ENCODE data around the gene LGALS12. TPM values are rescaled to one million over a fixed set of nuclear protein-coding genes. Genes with fewer than 3 reads are reported as not detected.

The LGALS12 gene
- total RNA-seq, 4 donors from 2014 or later, result 30.2 to 230 (median 71.0) TPM

- TF ChIP-seq, protein P1, sequence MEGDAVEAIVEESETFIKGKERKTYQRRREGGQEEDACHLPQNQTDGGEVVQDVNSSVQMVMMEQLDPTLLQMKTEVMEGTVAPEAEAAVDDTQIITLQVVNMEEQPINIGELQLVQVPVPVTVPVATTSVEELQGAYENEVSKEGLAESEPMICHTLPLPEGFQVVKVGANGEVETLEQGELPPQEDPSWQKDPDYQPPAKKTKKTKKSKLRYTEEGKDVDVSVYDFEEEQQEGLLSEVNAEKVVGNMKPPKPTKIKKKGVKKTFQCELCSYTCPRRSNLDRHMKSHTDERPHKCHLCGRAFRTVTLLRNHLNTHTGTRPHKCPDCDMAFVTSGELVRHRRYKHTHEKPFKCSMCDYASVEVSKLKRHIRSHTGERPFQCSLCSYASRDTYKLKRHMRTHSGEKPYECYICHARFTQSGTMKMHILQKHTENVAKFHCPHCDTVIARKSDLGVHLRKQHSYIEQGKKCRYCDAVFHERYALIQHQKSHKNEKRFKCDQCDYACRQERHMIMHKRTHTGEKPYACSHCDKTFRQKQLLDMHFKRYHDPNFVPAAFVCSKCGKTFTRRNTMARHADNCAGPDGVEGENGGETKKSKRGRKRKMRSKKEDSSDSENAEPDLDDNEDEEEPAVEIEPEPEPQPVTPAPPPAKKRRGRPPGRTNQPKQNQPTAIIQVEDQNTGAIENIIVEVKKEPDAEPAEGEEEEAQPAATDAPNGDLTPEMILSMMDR (IDR thresholded peaks at IDR 0.05; ENCODE audit: low read depth), result no peak
Observed at GRCh38 chr11:63492441-63492840, 13.4 kb upstream of the LGALS12 start.

DNA sequence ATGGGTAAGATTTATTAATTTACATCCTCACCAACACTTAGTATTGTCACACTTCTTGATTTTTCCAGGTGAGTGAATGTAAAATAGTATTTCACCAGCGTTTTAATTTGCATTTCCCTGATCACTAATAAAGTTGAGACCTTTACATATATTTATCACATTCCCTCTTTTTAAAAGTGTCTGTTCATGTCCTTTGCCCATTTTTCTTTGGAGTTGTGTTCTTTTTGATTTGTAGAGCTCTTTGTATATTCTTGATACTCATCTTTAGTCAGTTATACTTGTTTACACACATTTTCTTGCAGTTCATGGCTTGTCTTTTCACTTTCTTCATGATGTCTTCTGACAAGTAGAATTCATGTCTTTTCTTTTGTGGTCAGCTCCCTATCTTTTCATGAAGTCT lies 12.8 kb upstream of the LGALS12 start:
- TF ChIP-seq, protein P1 (IDR thresholded peaks at IDR 0.05; ENCODE audit: low read depth), result no peak

DNA sequence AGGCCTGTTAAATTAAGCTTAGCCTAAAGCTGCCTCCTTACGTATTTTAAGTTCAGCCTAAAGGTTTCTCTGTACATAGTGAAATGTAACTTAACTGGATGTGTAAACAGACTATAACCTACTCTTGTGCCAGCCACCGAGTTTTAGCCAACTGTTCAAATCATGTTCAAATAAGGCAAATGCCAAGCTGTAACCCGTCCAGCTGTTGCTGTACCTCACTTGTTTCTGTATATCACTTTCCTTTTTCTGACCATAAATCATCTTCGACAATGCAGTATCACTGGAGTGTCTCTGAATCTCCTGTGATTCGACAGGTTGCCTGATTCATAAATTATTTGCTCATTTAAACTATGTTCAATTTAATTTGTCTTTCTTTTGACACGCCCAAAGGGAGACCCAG lies 10.9 kb upstream of the LGALS12 start:
- TF ChIP-seq, protein P1 (IDR thresholded peaks at IDR 0.05; ENCODE audit: low read depth), result no peak

GRCh38 chr11:63499874-63500273 lies 6.0 kb upstream of the LGALS12 start:
- TF ChIP-seq, protein P1 (IDR thresholded peaks at IDR 0.05; ENCODE audit: low read depth), result no peak

- TF ChIP-seq, protein P1 (IDR thresholded peaks at IDR 0.05; ENCODE audit: low read depth), result no peak
Observed at GRCh38 chr11:63501236-63501635, 4.6 kb upstream of the LGALS12 start.

DNA sequence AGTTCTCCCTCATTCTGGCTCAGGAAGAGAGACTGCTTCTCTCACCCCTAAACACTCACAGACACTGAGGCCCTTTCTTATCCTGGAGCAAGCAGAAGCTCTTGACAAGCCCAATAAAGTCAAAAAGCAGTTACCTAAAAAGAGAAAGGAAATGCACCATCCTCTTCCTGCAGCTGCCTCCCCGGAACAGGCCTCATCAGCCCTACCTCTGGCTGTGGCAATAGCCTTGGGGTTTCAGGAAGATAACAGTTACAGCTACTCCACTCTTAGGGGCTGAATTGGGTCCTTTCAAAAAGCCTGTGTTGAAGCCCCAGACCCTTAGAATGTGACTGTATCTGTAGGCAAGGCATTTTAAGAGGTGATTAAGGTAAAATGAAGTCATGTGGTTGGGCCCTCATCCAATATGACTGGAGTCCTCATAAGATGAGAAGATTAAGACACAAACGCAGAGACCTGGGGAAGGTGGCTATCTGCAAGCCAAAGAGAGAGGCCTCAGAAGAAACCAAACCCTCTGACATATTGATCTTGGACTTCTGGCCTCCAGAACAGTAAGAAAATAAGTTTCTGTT lies 3.5 kb upstream of the LGALS12 start:
- TF ChIP-seq, protein P1 (IDR thresholded peaks at IDR 0.05; ENCODE audit: low read depth), result no peak

GRCh38 chr11:63503492-63503891 lies 2.4 kb upstream of the LGALS12 start:
- TF ChIP-seq, protein P1 (IDR thresholded peaks at IDR 0.05; ENCODE audit: low read depth), result no peak
